ENCODE results near the gene PLB1.
A peak's percentile ranks its signal among the peaks of the same experiment; 100 is the strongest.

PLB1 gene, protein sequence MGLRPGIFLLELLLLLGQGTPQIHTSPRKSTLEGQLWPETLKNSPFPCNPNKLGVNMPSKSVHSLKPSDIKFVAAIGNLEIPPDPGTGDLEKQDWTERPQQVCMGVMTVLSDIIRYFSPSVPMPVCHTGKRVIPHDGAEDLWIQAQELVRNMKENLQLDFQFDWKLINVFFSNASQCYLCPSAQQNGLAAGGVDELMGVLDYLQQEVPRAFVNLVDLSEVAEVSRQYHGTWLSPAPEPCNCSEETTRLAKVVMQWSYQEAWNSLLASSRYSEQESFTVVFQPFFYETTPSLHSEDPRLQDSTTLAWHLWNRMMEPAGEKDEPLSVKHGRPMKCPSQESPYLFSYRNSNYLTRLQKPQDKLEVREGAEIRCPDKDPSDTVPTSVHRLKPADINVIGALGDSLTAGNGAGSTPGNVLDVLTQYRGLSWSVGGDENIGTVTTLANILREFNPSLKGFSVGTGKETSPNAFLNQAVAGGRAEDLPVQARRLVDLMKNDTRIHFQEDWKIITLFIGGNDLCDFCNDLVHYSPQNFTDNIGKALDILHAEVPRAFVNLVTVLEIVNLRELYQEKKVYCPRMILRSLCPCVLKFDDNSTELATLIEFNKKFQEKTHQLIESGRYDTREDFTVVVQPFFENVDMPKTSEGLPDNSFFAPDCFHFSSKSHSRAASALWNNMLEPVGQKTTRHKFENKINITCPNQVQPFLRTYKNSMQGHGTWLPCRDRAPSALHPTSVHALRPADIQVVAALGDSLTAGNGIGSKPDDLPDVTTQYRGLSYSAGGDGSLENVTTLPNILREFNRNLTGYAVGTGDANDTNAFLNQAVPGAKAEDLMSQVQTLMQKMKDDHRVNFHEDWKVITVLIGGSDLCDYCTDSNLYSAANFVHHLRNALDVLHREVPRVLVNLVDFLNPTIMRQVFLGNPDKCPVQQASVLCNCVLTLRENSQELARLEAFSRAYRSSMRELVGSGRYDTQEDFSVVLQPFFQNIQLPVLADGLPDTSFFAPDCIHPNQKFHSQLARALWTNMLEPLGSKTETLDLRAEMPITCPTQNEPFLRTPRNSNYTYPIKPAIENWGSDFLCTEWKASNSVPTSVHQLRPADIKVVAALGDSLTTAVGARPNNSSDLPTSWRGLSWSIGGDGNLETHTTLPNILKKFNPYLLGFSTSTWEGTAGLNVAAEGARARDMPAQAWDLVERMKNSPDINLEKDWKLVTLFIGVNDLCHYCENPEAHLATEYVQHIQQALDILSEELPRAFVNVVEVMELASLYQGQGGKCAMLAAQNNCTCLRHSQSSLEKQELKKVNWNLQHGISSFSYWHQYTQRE (N-terminal part only)

DNA sequence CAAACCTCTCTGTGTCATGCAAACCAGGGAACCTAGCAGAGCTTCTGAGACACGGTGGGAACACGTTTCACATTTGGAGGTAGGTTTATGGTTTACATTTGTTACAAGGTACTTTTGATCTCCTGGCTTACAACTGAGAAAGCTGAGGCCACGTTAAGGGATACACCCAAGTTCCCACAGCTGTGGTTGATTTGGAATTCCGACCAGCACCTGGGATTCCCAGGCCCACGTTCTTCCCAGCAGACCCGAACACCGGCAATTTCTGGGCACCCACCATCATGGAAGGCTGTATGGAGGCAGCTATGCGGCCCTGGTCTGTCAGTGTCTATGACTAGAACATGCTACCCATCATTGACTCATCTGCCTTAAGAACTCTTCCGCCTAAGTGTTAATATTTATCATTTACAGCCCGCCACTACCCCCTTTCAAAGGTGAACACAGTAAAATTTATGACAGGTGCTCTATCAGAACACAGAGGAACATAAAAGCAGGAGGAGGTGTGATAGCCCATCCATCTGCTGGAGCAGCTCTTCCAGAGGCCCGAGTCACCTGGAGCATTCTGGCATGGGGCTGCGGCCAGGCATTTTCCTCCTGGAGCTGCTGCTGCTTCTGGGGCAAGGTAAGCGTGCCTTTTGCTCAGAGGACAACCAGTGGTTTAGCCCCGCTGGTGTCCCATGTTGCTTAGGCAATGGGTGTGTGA, at the start of gene PLB1:
Gene PLB1 (plus strand): TSS at position 510 of the 700 bp plus-strand sequence. CDS start 55 bp downstream, at position 565.
- TF ChIP-seq, protein P1, sequence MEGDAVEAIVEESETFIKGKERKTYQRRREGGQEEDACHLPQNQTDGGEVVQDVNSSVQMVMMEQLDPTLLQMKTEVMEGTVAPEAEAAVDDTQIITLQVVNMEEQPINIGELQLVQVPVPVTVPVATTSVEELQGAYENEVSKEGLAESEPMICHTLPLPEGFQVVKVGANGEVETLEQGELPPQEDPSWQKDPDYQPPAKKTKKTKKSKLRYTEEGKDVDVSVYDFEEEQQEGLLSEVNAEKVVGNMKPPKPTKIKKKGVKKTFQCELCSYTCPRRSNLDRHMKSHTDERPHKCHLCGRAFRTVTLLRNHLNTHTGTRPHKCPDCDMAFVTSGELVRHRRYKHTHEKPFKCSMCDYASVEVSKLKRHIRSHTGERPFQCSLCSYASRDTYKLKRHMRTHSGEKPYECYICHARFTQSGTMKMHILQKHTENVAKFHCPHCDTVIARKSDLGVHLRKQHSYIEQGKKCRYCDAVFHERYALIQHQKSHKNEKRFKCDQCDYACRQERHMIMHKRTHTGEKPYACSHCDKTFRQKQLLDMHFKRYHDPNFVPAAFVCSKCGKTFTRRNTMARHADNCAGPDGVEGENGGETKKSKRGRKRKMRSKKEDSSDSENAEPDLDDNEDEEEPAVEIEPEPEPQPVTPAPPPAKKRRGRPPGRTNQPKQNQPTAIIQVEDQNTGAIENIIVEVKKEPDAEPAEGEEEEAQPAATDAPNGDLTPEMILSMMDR (conservative IDR thresholded peaks at IDR 0.05; ENCODE audit: low read length), result no peak
- no peak within 1 kb of the TSS for H3K4me3 ChIP-seq (ENCODE audit: low read length)
- DNase-seq (ENCODE audit: low read depth), result no peak

DNA sequence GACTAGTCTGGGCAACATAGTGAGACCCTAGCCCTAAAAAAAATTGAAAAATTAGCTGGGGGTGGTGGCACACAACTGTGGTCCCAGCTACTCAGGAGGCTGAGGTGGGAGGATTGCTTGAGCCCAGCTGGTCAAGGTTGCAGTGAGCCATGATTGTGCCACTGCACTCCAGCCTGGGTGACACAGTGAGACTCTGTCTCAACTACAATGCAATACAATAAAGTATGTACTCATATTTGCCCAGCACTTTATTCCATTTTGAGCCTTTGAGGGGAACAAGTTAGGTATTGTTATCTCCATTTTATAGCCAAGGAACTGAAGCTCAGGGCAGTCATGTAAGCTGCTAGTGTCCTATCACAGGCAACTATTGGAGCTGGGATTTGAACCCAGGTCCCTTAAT, 49.3 kb upstream of the PLB1 start:
- H3K4me3 ChIP-seq (ENCODE audit: low read length), result no peak overlapping the region
- DNase-seq (ENCODE audit: low read depth), result no peak
- TF ChIP-seq, protein P1 (conservative IDR thresholded peaks at IDR 0.05; ENCODE audit: low read length), result no peak

DNA sequence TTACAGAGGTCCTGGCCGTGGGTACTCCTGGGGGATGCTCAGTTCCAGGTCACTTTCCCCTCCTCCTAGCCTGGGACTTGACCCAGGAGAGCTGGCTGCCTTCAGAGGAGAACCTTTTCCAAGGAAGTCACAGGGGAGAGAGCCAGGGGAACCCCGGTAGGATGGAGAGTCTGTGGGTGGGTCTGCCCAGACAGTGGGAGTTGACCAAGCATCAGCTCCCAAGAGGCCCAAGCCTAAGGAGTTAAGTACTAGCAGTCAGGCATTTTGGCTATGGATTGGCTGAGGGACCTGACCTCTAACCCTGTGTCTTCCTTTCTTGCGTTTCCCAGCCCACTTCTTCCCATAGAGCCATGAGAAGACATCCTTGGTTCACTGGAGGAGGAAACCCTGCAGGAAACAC, 48.8 kb upstream of the PLB1 start:
- no peak overlapping the region for H3K4me3 ChIP-seq (ENCODE audit: low read length)
- TF ChIP-seq, protein P1 (conservative IDR thresholded peaks at IDR 0.05; ENCODE audit: low read length), result no peak

DNA sequence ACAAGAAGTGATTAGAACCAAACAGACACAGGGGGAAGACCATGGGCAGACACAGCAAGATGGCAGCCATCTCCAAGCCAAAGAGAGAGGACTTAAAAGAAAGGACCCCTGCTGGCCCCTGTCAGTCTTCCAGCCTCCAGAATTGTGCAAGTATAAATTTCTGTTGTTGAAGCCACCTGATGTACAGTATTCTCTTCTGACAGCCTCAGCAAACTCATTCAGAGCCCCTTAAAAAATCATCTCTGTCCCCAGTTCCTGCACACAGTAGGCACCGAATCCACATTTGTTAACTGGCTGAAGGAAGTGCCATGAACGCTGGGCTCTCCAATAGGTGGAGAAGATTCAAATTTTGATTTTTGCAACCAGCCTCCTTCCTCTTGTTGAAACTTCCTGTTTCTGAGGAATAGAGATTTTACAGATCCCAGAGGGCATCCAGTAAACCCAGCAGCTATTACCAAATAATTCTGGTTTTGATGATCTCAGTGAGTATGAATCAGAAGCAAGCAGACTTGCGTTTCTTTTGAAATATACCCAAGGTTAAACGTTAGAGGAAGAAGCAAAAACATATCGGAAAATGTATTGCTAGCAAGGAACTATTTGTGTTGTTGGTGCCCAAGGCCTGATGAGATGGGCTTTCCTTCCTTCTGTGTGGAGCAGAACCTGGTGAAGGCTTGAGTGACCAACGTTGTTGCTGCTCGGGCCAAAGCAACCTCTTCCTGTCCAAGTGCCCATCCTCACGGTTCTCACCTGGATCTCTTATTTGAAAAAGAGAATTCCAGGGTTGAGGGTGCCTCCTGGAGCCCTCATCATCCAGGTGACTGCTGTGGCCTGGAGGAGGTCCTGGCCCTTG, 47.7 kb upstream of the PLB1 start:
- no peak overlapping the region for H3K4me3 ChIP-seq (ENCODE audit: low read length)
- DNase-seq (ENCODE audit: low read depth), result peak; percentile 89
- TF ChIP-seq, protein P1 (conservative IDR thresholded peaks at IDR 0.05; ENCODE audit: low read length), result no peak

More for the DNA sequence above, 48.8 kb upstream of the PLB1 start:
- DNase-seq (ENCODE audit: low read depth), result no peak

DNA sequence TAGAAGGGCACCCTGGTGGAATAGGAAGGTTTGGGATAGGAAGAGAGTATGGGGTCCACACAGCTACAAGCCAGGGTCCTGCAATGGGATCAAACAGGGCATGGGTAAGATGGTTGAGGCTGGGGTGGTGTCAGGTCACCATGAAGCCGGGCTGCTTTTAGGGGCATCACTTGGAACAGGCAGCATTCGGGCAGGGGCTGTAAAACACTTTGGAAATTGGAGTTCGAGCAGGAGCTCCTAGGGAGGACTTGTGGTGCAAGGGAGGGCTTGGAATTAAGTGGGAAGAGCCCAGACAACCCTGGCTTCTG, 47.1 kb upstream of the PLB1 start:
- no peak overlapping the region for H3K4me3 ChIP-seq (ENCODE audit: low read length)
- TF ChIP-seq, protein P1 (conservative IDR thresholded peaks at IDR 0.05; ENCODE audit: low read length), result no peak
- no peak for DNase-seq (ENCODE audit: low read depth)

DNA sequence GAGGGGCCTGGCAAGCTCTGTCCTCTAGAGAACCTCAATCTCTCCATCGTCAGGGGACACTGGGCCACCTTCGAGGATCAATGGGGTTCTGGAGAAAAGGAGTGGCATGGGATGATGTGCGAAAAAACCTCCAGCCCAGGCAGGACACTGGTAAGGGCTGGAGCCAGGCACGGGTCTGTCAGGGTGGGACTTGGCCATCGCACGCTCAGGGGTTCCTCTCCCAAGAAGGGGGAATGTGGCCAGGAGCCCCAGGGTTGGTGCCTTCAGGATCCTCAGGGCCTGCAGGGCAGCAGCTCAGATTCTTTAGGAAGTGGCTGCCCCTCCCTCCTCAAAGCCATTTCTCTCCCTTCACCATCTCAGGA, 46.8 kb upstream of the PLB1 start:
- TF ChIP-seq, protein P1 (conservative IDR thresholded peaks at IDR 0.05; ENCODE audit: low read length), result no peak
- DNase-seq (ENCODE audit: low read depth), result no peak
- no peak overlapping the region for H3K4me3 ChIP-seq (ENCODE audit: low read length)

All from AG10803 (cell line).